Measurements from ENCODE around the gene DICER1. TPM values are rescaled to one million over a fixed set of nuclear protein-coding genes. Genes with fewer than 3 reads are reported as not detected.
A peak's percentile ranks its signal among the peaks of the same experiment; 100 is the strongest.

The DICER1 gene
- total and polyA plus RNA-seq, 2 donors (not counting 1 experiment from before 2014, with no cell fraction given) = 15.4 to 90.4 TPM

DNA sequence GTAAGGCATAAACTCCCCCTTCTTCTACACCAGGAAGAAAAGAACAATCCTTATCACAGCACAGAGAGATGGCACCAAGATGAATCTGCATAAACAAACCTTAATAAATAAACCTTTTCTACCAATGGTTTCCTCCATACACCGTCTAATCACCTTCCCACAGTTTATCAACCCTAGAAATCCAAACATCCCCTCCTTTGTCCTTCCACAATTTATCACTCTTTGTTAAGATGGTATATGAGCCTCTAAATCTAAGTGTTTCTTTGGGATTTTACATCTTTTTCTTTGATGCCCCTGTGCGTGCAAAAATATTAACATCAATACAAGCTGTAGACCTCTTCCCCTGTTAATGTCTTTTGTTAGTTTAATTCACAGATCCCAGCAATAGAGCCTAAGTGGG, 12.5 kb downstream of the DICER1 start:
- no peaks in the 10 kb centered on the region for H3K27me3 Mint-ChIP-seq
- Histone ChIP-seq H3K4me1 (ENCODE audit: control insufficient read depth in 2 of 2, insufficient read depth in 2 of 2, low read length in 2 of 2) (peaks cover 34 to 57% of the 10 kb centered on the region in 2 donors), H3K4me2 (replicated peaks; ENCODE audit: low read depth, low read length, poor library complexity, severe bottlenecking) (no peak overlapping the region), H4K20me1 (ENCODE audit: control insufficient read depth, insufficient read depth, low read length, poor library complexity, severe bottlenecking) (peaks cover 25% of the 10 kb centered on the region), H2AFZ (ENCODE audit: insufficient read depth, low read depth, low read length, poor library complexity, severe bottlenecking) (no peak overlapping the region), H3K4me3 (ENCODE audit: control extremely low read depth in 1 of 5, extremely low read depth in 1 of 5, insufficient read depth in 1 of 5, low read depth in 2 of 5, low read length in 4 of 5) (no peak overlapping the region), H3K79me2 (ENCODE audit: control insufficient read depth, insufficient read depth, low read length) (peaks cover 96% of the 10 kb centered on the region), H3K27me3 (replicated peaks in 1 of 4; ENCODE audit: control extremely low read depth in 1 of 4, control insufficient read depth in 3 of 4, insufficient read depth in 4 of 4, low read length in 3 of 4) (no peaks in the 10 kb centered on the region), H3K9me3 (ENCODE audit: control extremely low read depth in 1 of 3, control insufficient read depth in 2 of 3, insufficient read depth in 1 of 3, low read length in 2 of 3) (peaks cover 2 to 17% (median 9%) of the 10 kb centered on the region in 3 donors), H3K27ac (ENCODE audit: low read length in 2 of 2) (peak overlapping the region; percentile 25 to 74), H3K36me3 (replicated peaks in 1 of 2; ENCODE audit: control extremely low read depth in 1 of 2, control insufficient read depth in 1 of 2, extremely low read depth in 1 of 2, insufficient read depth in 2 of 2, low read length in 1 of 2) (peaks cover 0 to 2% of the 10 kb centered on the region in 2 experiments), H3K9ac (ENCODE audit: low read length) (no peak overlapping the region)
- no CpG with 5 or more reads among the region's 2 CpGs for WGBS (ENCODE audit: insufficient coverage)
- H3K27ac Mint-ChIP-seq = peak overlapping the region; percentile 73
- POLR2A ChIA-PET = no interaction called here
- DNase-seq = no peak
- H3K9me3 Mint-ChIP-seq (ENCODE audit: insufficient read depth) = peaks cover 9% of the 10 kb centered on the region
- TF ChIP-seq, protein P1, sequence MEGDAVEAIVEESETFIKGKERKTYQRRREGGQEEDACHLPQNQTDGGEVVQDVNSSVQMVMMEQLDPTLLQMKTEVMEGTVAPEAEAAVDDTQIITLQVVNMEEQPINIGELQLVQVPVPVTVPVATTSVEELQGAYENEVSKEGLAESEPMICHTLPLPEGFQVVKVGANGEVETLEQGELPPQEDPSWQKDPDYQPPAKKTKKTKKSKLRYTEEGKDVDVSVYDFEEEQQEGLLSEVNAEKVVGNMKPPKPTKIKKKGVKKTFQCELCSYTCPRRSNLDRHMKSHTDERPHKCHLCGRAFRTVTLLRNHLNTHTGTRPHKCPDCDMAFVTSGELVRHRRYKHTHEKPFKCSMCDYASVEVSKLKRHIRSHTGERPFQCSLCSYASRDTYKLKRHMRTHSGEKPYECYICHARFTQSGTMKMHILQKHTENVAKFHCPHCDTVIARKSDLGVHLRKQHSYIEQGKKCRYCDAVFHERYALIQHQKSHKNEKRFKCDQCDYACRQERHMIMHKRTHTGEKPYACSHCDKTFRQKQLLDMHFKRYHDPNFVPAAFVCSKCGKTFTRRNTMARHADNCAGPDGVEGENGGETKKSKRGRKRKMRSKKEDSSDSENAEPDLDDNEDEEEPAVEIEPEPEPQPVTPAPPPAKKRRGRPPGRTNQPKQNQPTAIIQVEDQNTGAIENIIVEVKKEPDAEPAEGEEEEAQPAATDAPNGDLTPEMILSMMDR (IDR thresholded peaks at IDR 0.05) = no peak
- TF ChIP-seq EZH2 (IDR thresholded peaks at IDR 0.05; ENCODE audit: borderline replicate concordance, insufficient read depth, low read depth, low read length, poor library complexity, severe bottlenecking) = no peak
- CTCF ChIA-PET = interaction anchor here (0.9 to 1.0 kb wide), 2 partner anchors 9 to 11 kb away, joined by 3 read pairs; no protein-coding TSS in a partner anchor
- intact Hi-C loops (cut with micrococcal nuclease) = loop anchor here (2.0 to 10.0 kb wide), 3 partner anchors 14 to 1350 kb away; no protein-coding TSS in a partner anchor
- H3K4me1 Mint-ChIP-seq = peaks cover 81% of the 10 kb centered on the region
- no peak for ATAC-seq (ENCODE audit: low read depth)
- H3K4me3 Mint-ChIP-seq = peak overlapping the region; percentile 17

DNA sequence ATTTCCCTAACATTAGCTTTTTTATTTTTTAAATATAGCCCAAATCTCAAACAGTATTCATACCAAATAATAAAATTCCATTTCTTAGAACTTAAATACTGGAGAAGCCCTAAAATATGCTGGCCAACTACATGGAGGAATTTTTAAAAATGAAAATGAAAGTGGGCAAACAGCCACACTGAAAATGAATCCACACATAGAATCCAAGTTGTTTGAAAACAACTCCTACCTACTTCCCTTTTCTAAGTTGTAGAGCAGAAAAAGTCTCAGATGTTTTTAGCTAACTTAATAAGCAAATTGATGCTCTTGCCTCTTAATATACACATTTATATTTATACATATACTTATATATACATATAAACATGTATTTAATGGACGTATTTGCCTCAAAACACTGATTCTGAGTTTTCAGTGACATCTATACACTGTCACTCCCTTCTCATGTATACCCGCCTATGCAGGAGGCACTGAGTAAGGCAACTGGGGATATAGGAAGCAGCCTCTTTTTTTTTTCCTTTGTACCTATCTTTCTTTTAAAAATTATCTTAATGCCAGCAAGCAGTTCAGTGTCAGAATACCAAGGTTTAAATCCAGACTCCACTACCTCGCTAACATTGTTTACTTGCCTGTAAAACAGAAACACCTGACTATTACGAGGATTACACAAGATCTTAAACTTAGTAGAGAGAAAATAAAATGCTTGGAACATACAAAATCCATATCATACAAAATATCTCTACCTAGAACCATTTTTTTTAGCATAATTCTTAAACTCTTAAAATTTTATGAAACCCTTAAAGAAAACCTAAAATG, 13.3 kb downstream of the DICER1 start:
- H3K4me3 Mint-ChIP-seq = peak overlapping the region; percentile 57
- ATAC-seq (ENCODE audit: low read depth) (no peak), DNase-seq (peak; percentile 41)
- H3K36me3 ChIP-seq (replicated peaks in 1 of 2; ENCODE audit: control extremely low read depth in 1 of 2, control insufficient read depth in 1 of 2, extremely low read depth in 1 of 2, insufficient read depth in 2 of 2, low read length in 1 of 2) = peaks cover 2% of the 10 kb centered on the region in 2 experiments
- peaks cover 38 to 61% of the 10 kb centered on the region in 2 donors for H3K4me1 ChIP-seq (ENCODE audit: control insufficient read depth in 2 of 2, insufficient read depth in 2 of 2, low read length in 2 of 2)
- peaks cover 28% of the 10 kb centered on the region for H4K20me1 ChIP-seq (ENCODE audit: control insufficient read depth, insufficient read depth, low read length, poor library complexity, severe bottlenecking)
- peaks cover 9% of the 10 kb centered on the region for H3K9me3 Mint-ChIP-seq (ENCODE audit: insufficient read depth)
- H2AFZ ChIP-seq (ENCODE audit: insufficient read depth, low read depth, low read length, poor library complexity, severe bottlenecking) = no peak overlapping the region
- H3K4me1 Mint-ChIP-seq = peaks cover 84% of the 10 kb centered on the region
- 40% methylated on average over 1 of the region's 4 CpGs for WGBS (ENCODE audit: insufficient coverage)
- POLR2A ChIA-PET = interaction anchor here (1.5 kb wide), 1 partner anchor 14 kb away, joined by 4 read pairs; no protein-coding TSS in a partner anchor
- H3K79me2 ChIP-seq (ENCODE audit: control insufficient read depth, insufficient read depth, low read length) = peaks cover 96% of the 10 kb centered on the region
- H3K27ac ChIP-seq (ENCODE audit: low read length in 2 of 2) = peak overlapping the region; percentile 48 to 74
- no peaks in the 10 kb centered on the region for H3K27me3 ChIP-seq (replicated peaks in 1 of 4; ENCODE audit: control extremely low read depth in 1 of 4, control insufficient read depth in 3 of 4, insufficient read depth in 4 of 4, low read length in 3 of 4)
- intact Hi-C loops (cut with micrococcal nuclease) = loop anchor here (2.0 to 10.0 kb wide), 3 partner anchors 15 to 1351 kb away; no protein-coding TSS in a partner anchor
- CTCF ChIA-PET = no interaction called here
- peak overlapping the region in 1 of 5 experiments; percentile 16 for H3K4me3 ChIP-seq (ENCODE audit: control extremely low read depth in 1 of 5, extremely low read depth in 1 of 5, insufficient read depth in 1 of 5, low read depth in 2 of 5, low read length in 4 of 5)
- no peaks in the 10 kb centered on the region for H3K27me3 Mint-ChIP-seq
- H3K9ac ChIP-seq (ENCODE audit: low read length) = no peak overlapping the region
- peak overlapping the region; percentile 61 for H3K4me2 ChIP-seq (replicated peaks; ENCODE audit: low read depth, low read length, poor library complexity, severe bottlenecking)
- no peak for TF ChIP-seq EZH2 (IDR thresholded peaks at IDR 0.05; ENCODE audit: borderline replicate concordance, insufficient read depth, low read depth, low read length, poor library complexity, severe bottlenecking)
- TF ChIP-seq, protein P1 (IDR thresholded peaks at IDR 0.05) = no peak
- peaks cover 2 to 17% (median 9%) of the 10 kb centered on the region in 3 donors for H3K9me3 ChIP-seq (ENCODE audit: control extremely low read depth in 1 of 3, control insufficient read depth in 2 of 3, insufficient read depth in 1 of 3, low read length in 2 of 3)
- peak overlapping the region; percentile 77 for H3K27ac Mint-ChIP-seq

Data from B cell (primary cell).